Transverse colon (tissue), 4 donors: Measurements from ENCODE around the gene WDR89. TPM values are rescaled to one million over a fixed set of nuclear protein-coding genes. Genes with fewer than 3 reads are reported as not detected.

ENCODE experiments used
- DNase-seq: peaks from one replicate; pipeline ENCODE4 v3.0.0-alpha.2; 2019
- H3K27ac ChIP-seq, 4 donors: fragments of 200-600 bp; sonication (generic); 2 replicates each; pipeline ENCODE4 v1.5.1; 2016 to 2018; ENCODE audit warnings: inconsistent platforms in 4 of 4
- H3K27me3 ChIP-seq: fragments of 200-600 bp; sonication (generic); 2 replicates; pipeline ENCODE4 v1.5.1; 2017; ENCODE audit warnings: inconsistent platforms
- H3K36me3 ChIP-seq, 4 donors: fragments of 200-600 bp; sonication (generic); 2 replicates each; pipeline ENCODE4 v1.5.1; 2017 to 2019; ENCODE audit warnings: inconsistent platforms in 4 of 4
- H3K4me1 ChIP-seq, 4 donors: fragments of 200-600 bp; sonication (generic); 2 replicates each; pipeline ENCODE4 v1.5.1; 2017 to 2020; ENCODE audit warnings: inconsistent platforms in 4 of 4
- H3K4me3 ChIP-seq, 4 donors: fragments of 200-600 bp; sonication (generic); 1 replicate in 1 of 4; 2 replicates in 3 of 4; pipeline versions ENCODE4 v1.5.1 to v1.6.1; 2017 to 2019; ENCODE audit warnings: inconsistent platforms in 4 of 4
- H3K9me3 ChIP-seq, 2 donors: fragments of 200-600 bp; sonication (generic); 2 replicates each; pipeline ENCODE4 v1.5.1; 2017 to 2019; ENCODE audit warnings: inconsistent platforms in 2 of 2
- CTCF ChIP-seq, 5 experiments: fragments of 200-600 bp in 3 of 5; fragments of 450-650 bp in 2 of 5; sonication (generic) in 3 of 5; IDR thresholded peaks; 1 replicate in 2 of 5; 2 replicates in 3 of 5; pipeline ENCODE4 v1.5.1; 2016 to 2017; ENCODE audit warnings: antibody characterized with exemption in 5 of 5, inconsistent platforms in 3 of 5, mild to moderate bottlenecking in 2 of 5, moderate library complexity in 1 of 5
- EP300 ChIP-seq: sonication (generic); formaldehyde crosslinking; IDR thresholded peaks from one replicate; pipeline ENCODE4 v1.6.1; 2017; ENCODE audit warnings: antibody characterized with exemption, low read depth
- POLR2A ChIP-seq: fragments of 450-650 bp; IDR thresholded peaks from one replicate; pipeline ENCODE4 v1.6.1; 2016; ENCODE audit warnings: antibody characterized with exemption, mild to moderate bottlenecking, moderate library complexity
- POLR2AphosphoS5 ChIP-seq, 3 donors: sonication (generic); formaldehyde crosslinking; IDR thresholded peaks; one replicate each; pipeline ENCODE4 v1.6.1; 2016; ENCODE audit warnings: antibody characterized with exemption in 3 of 3
- WGBS, 2 donors: methylation state at CpG; one replicate each; pipeline ENCODE4 v1.1.5; 2018; ENCODE audit warnings: low coverage in 1 of 2; 5-methylcytosine and 5-hydroxymethylcytosine counted together
- in situ Hi-C, 4 donors: fragments of 200-750 bp; cut with MboI; loops; one replicate each; pipeline versions ENCODE4 v1.15.0 to v1.15.1; 2017; ENCODE audit warnings: low sequenced_read_pairs in 3 of 4, low pct_ligation_motif_present in 1 of 4, low pct_unique_long_range_greater_than_20kb in 1 of 4
- intact Hi-C: fragments of 100-400 bp; cut with DNase I; formaldehyde crosslinking; loops from one replicate; pipeline ENCODE4 v1.15.1; 2023; ENCODE audit warnings: low total_unique reads
- total RNA-seq, 4 donors: library from RNA; depleted of rRNA; stranded (reverse); fragments of >200 nt; gene quantifications; one replicate each; pipeline ENCODE4 v1.1.0, GENCODE V29; 2016

Gene WDR89
- 10 to 100 TPM in 1 of 4 donors, 1 to 10 TPM in 3; 3.8 to 17.2 (median 7.2) TPM for total RNA-seq

- peaks cover 0 to 22% (median 11%) of the 10 kb centered on the region in 4 donors for H3K4me1 ChIP-seq
- WGBS, 2 donors: 0% methylated on average over 5 to 30 of the region's 60 CpGs
- H3K27me3 ChIP-seq: no peaks in the 10 kb centered on the region
- in situ Hi-C loops: loop anchor here in 2 of 4 donors (25.0 kb wide), 1 partner anchor 121 kb away; no protein-coding TSS in a partner anchor
- TF ChIP-seq EP300 (no peak), CTCF (IDR thresholded peaks at IDR 0.05) (peak; percentile 83 to 97 (median 88)), POLR2A (peak; percentile 73), POLR2AphosphoS5 (IDR thresholded peaks at IDR 0.05) (peak in 2 of 3 donors; percentile 52 to 75)
- DNase-seq: peak; percentile 98
- no peaks in the 10 kb centered on the region for H3K36me3 ChIP-seq
- H3K4me3 ChIP-seq: peak within 1 kb of the TSS; percentile 43 to 69 (median 48)
- intact Hi-C loops: loop anchor here (5.0 kb wide), 1 partner anchor 254 kb away; no protein-coding TSS in a partner anchor
- H3K9me3 ChIP-seq: no peaks in the 10 kb centered on the region
- H3K27ac ChIP-seq: peak within 1 kb of the TSS; percentile 94 to 97 (median 94)
Observed at GRCh38 chr14:63641473-63642228, at the start of gene WDR89. TSS of gene WDR89 (minus strand) at chr14:63641871. CDS start at chr14:63599942, 41,929 bp downstream.

- H3K27me3 ChIP-seq: no peaks in the 10 kb centered on the region
- intact Hi-C loops: no loop called here
- TF ChIP-seq CTCF (IDR thresholded peaks at IDR 0.05) (no peak), POLR2AphosphoS5 (IDR thresholded peaks at IDR 0.05) (no peak), POLR2A (no peak), EP300 (no peak)
- no peaks in the 10 kb centered on the region for H3K4me1 ChIP-seq
- H3K4me3 ChIP-seq: no peak overlapping the region
- H3K27ac ChIP-seq: no peak overlapping the region
- H3K9me3 ChIP-seq: no peaks in the 10 kb centered on the region
- in situ Hi-C loops: no loop called here
- no peak for DNase-seq
- H3K36me3 ChIP-seq: peaks cover 0 to 6% (median 0%) of the 10 kb centered on the region in 4 donors
- WGBS, 2 donors: 90 to 92% methylated on average over 2 to 3 of the region's 3 CpGs
Observed at GRCh38 chr14:63689132-63689531, 47.5 kb upstream of the WDR89 start.

- Histone ChIP-seq H3K9me3 (no peaks in the 10 kb centered on the region), H3K4me3 (no peak overlapping the region), H3K36me3 (peaks cover 0 to 6% (median 0%) of the 10 kb centered on the region in 4 donors), H3K4me1 (no peaks in the 10 kb centered on the region), H3K27me3 (no peaks in the 10 kb centered on the region), H3K27ac (no peak overlapping the region)
- DNase-seq: no peak
- intact Hi-C loops (no loop called here), in situ Hi-C loops (no loop called here)
- no peak for TF ChIP-seq POLR2AphosphoS5 (IDR thresholded peaks at IDR 0.05)
- TF ChIP-seq POLR2A: no peak
- no peak for TF ChIP-seq EP300
- no peak for TF ChIP-seq CTCF (IDR thresholded peaks at IDR 0.05)
Observed at GRCh38 chr14:63686926-63687325, 45.3 kb upstream of the WDR89 start.

- Histone ChIP-seq H3K4me1 (no peaks in the 10 kb centered on the region), H3K27me3 (no peaks in the 10 kb centered on the region), H3K36me3 (peaks cover 0 to 6% (median 0%) of the 10 kb centered on the region in 4 donors), H3K4me3 (no peak overlapping the region), H3K27ac (no peak overlapping the region), H3K9me3 (no peaks in the 10 kb centered on the region)
- TF ChIP-seq POLR2AphosphoS5 (IDR thresholded peaks at IDR 0.05): no peak
- in situ Hi-C loops: no loop called here
- intact Hi-C loops: no loop called here
- 92 to 95% methylated on average over 1 of the region's 1 CpG for WGBS, 2 donors
- DNase-seq: no peak
Observed at GRCh38 chr14:63685401-63685800, 43.7 kb upstream of the WDR89 start.
